ENCODE results near the gene MEG3.

The MEG3 gene

GRCh38 chr14:100890061-100890850 is 64.3 kb downstream of the MEG3 start:
- TF ChIP-seq CTCF (conservative IDR thresholded peaks at IDR 0.05; ENCODE audit: low read depth, low read length) = no peak
- no peak overlapping the region for H3K4me3 ChIP-seq (ENCODE audit: low read length)
- DNase-seq (ENCODE audit: low read depth) = no peak

GRCh38 chr14:100891051-100891450 is 65.1 kb downstream of the MEG3 start:
- no peak for TF ChIP-seq CTCF (conservative IDR thresholded peaks at IDR 0.05; ENCODE audit: low read depth, low read length)
- no peak for DNase-seq (ENCODE audit: low read depth)
- H3K4me3 ChIP-seq (ENCODE audit: low read length) = no peak overlapping the region

GRCh38 chr14:100891501-100892445 is 65.9 kb downstream of the MEG3 start:
- no peak overlapping the region for H3K4me3 ChIP-seq (ENCODE audit: low read length)
- DNase-seq (ENCODE audit: low read depth) = no peak
- TF ChIP-seq CTCF (conservative IDR thresholded peaks at IDR 0.05; ENCODE audit: low read depth, low read length) = no peak

GRCh38 chr14:100892496-100893227 is 66.7 kb downstream of the MEG3 start:
- no peak overlapping the region for H3K4me3 ChIP-seq (ENCODE audit: low read length)
- DNase-seq (ENCODE audit: low read depth) = no peak
- no peak for TF ChIP-seq CTCF (conservative IDR thresholded peaks at IDR 0.05; ENCODE audit: low read depth, low read length)

GRCh38 chr14:100893228-100893601 is 67.3 kb downstream of the MEG3 start:
- TF ChIP-seq CTCF (conservative IDR thresholded peaks at IDR 0.05; ENCODE audit: low read depth, low read length) = no peak
- no peak overlapping the region for H3K4me3 ChIP-seq (ENCODE audit: low read length)
- no peak for DNase-seq (ENCODE audit: low read depth)

- no peak overlapping the region for H3K4me3 ChIP-seq (ENCODE audit: low read length)
- no peak for DNase-seq (ENCODE audit: low read depth)
- TF ChIP-seq CTCF (conservative IDR thresholded peaks at IDR 0.05; ENCODE audit: low read depth, low read length) = no peak
These were observed 67.8 kb downstream of the MEG3 start for GRCh38 chr14:100893760-100894159.

All from retinal pigment epithelial cell (primary cell).